HG03342 (cell line): Measurements from ENCODE around the gene ARL4A.

Experiments used
- ATAC-seq: cut with Tn5 transposase; IDR thresholded peaks from one replicate; pipeline ENCODE4 v1.9.1; 2021; ENCODE audit warnings: mild to moderate bottlenecking, moderate library complexity; ENCODE audit not compliant: unreplicated experiment

The ARL4A gene

GRCh38 chr7:12722636-12723605 lies 35.5 kb downstream of the ARL4A start:
- ATAC-seq: no peak

- no peak for ATAC-seq
Measured at GRCh38 chr7:12725575-12726316, 38.3 kb downstream of the ARL4A start.

GRCh38 chr7:12726908-12727307 lies 39.5 kb downstream of the ARL4A start:
- no peak for ATAC-seq

- no peak for ATAC-seq
Measured at GRCh38 chr7:12727455-12728191, 40.2 kb downstream of the ARL4A start.

- ATAC-seq: no peak
Measured at GRCh38 chr7:12728192-12728538, 40.7 kb downstream of the ARL4A start.

GRCh38 chr7:12729112-12729511 lies 41.7 kb downstream of the ARL4A start:
- ATAC-seq: no peak

GRCh38 chr7:12730523-12730922 lies 43.1 kb downstream of the ARL4A start:
- no peak for ATAC-seq

- ATAC-seq: no peak
Measured at GRCh38 chr7:12731214-12731656, 43.8 kb downstream of the ARL4A start.

- ATAC-seq: no peak
Measured at GRCh38 chr7:12731775-12732174, 44.3 kb downstream of the ARL4A start.

GRCh38 chr7:12732428-12732827 lies 45.0 kb downstream of the ARL4A start:
- ATAC-seq: no peak

GRCh38 chr7:12735923-12736322 lies 48.5 kb downstream of the ARL4A start:
- no peak for ATAC-seq

- ATAC-seq: no peak
Measured at GRCh38 chr7:12737373-12737772, 49.9 kb downstream of the ARL4A start.

GRCh38 chr7:12737836-12738235 lies 50.4 kb downstream of the ARL4A start:
- no peak for ATAC-seq

GRCh38 chr7:12738665-12739064 lies 51.2 kb downstream of the ARL4A start:
- ATAC-seq: no peak
